NCI-H748 treated with DMSO at 0.1 percent for 48 hours (cell line): ENCODE data around the gene VPS37B.

Experiments
- DNase-seq: peaks from one replicate; lab custom pipeline; 2025; lab: John Stamatoyannopoulos, UW

VPS37B gene

DNA sequence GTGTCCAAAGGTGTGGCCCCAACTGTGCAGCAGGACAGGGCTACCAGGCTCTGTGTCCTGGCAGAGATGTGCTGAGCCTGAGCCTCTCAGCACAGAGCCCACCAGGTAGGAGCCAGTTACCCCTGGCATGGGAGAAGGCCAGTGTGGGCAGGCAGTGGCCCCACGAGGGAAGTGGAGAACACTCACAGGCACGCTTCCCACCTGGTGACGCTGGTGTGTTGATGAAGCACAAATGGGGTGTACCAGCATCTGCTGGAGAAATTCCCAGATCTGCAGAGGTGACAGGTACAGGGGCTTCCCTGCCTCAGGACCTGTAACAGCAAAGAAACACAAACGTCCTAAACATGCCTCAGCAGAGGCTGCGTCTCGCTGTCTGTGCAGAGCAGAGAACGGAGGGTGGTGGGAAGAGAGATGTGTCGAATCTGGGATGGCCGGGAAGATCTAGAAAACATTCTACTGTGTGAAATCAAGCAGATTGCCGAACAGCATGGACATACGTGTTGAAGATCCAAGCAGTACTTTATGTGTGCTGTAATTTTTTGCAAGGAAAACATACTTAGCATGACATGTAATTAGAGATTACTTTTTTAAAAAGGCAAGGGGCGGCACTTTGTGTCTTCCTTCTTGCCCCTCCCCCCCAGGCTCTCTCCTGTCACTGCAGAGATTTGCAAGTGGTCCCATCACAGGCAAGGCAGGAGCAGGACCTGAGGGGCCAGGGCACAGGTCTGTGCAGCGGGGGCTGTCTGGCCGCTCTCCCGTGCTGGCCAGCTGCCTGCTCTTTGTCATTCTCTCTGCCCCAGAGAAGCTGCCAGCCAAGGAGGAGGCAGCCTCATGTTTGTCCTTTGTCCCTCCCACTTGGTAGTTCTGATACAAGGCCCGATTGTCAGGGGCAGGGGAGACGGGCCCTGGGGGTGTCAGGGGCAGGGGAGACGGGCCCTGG, 43.3 kb downstream of the VPS37B start:
- no peak for DNase-seq

DNA sequence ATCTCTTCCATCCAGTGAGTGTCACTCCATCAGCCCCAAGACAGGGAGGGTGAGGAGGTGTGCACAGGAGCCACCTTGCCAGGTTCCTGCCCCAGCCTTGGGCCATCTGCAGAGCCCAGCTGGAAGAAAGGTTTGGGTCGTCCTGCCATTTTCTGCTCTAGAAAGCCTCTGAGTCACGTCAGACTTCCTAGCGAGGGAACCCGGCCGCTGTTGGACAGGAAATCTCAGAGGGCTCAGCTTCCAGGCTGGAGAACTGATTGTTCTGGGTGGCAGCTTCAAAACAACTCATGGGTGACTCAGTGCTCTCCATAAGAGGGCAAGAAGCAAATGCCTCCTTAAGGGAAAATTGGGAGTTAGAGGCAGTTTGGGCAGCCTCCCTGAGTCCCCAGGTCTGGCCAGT, 44.1 kb downstream of the VPS37B start:
- no peak for DNase-seq

- DNase-seq, result no peak
These were observed 45.1 kb downstream of the VPS37B start for GRCh38 chr12:122850695-122851350.

- no peak for DNase-seq
These were observed 45.9 kb downstream of the VPS37B start for GRCh38 chr12:122850048-122850445.

- DNase-seq, result no peak
These were observed 46.4 kb downstream of the VPS37B start for GRCh38 chr12:122849352-122850047.

DNA sequence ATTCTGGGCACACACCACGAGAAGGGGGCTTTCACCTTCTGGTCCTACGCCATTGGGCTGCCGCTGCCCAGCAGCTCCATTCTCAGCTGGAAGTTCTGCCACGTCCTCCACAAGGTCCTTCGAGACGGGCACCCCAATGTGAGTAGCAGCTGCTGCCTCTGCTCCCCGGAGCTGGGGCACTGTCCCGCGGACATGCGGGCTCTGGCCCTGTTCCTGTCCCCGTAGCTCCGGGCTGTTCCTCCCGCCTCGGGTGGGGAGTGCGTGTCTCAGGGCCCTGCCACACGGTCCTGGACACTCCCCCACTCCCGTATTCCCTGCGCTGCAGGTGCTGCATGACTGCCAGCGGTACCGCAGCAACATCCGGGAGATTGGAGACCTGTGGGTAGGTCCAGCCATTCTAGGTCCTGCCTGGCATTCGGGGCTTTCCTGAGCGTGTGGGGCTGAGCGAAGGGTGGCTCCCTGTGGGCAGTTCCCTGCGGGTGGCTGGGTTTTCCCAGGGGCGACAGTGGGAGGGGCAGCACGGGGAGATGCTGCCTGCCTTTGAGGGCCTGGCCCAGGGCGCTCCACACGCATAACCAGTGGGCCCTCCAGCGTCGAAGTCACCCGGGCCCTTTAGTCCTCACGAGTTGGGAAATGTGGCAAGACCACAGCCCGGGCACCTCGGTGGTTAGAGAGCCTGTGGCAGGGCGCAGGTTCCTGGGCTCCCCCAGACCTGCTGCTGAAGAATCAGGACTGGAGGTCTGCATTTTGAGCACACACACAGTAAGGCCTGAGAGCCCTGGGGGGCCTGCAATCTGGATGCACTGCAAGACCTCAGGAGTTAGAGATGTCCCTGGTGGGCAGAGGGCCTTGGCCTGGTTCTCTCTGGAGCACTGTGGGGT, 47.2 kb downstream of the VPS37B start:
- DNase-seq, result no peak

DNA sequence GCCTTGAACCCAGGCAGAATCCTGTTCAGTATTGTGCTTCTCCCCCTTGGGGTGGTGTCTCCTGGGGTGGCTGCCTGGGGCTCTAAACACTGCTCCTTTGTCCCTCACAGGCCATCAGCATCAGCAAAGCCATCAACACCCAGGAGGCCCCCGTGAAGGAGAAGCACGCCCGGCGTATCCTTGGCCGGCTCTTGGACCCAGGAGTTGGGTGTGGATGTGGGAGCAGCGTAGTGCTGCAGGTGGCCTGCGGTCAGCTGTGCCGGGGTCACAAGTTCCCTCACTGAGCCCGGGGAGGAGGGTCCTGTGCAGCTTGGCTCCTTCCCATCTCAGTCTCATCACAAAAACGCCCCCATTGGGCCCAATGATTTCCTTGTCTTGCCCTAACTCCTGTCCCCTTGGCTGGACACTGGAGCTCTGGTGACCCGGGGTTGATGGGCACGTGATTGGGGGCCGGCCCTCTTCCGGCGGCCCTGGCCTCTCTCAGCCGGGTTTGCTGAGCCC, 48.0 kb downstream of the VPS37B start:
- no peak for DNase-seq

- DNase-seq, result no peak
These were observed 48.4 kb downstream of the VPS37B start for GRCh38 chr12:122847516-122847836.

GRCh38 chr12:122846622-122847515, 49.1 kb downstream of the VPS37B start:
- DNase-seq, result no peak

GRCh38 chr12:122845865-122846621, 49.9 kb downstream of the VPS37B start:
- DNase-seq, result no peak

GRCh38 chr12:122845041-122845864, 50.7 kb downstream of the VPS37B start:
- DNase-seq, result no peak

GRCh38 chr12:122844366-122844971, 51.5 kb downstream of the VPS37B start:
- DNase-seq, result no peak

DNA sequence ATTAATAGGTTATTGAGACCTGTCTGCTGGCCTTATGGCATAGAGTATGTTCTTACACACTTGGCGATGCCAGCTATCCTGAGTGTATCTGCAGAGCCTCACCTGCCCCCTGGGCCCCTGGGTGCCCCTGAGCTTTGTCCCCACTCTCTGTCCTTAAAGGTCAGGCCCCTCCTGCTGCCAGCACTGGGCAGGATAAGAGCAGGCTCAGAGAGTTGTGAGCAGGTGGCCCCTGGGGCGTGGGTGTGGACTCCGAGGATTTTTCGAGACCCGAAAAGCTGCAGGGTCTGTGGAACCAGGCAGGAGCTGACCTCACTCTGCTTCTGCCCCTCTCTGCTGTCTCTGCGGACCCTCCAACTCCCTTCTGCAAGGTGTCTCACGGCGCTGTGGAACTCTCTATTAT, 52.5 kb downstream of the VPS37B start:
- no peak for DNase-seq

- no peak for DNase-seq
These were observed 53.2 kb downstream of the VPS37B start for GRCh38 chr12:122842505-122843405.

DNA sequence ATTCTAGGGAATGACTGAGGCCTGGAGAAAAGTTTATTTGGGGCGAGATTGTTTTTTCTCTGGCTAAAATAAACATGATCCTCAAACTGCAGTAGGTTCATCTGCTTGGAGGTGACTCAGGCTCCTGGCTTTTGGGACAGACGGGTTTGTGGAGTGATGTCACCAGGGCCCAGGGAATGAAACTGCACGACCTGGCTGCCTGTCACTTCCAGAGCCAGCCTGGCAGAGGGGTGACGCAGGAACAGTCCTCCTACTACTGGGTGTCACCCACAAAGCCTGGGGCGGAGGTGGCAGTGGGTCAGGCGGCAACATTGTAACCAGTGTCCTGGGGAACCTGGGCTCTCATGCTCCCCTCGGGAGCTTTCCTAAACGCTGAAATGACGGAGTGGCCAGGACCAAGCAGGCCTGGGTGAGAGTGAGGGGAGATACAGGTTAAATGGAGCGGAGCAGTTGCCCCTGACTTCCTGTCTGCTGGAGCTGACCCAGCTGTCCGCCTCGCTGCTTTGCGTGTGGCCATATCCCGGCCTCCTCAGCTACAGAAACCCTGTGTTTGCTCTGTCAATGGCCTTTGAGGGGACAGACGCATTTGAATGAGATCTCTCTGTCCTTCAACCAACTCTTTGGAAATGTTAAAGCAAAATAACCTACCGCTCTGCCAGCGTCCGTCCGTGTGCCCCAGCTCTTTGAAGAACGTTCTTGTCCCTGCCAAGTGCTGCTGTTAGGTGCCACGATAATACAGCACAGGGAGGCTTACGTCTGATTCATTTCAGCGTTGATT, 54.2 kb downstream of the VPS37B start:
- no peak for DNase-seq
